HepG2 (cell line): Measurements from ENCODE around the gene TMEM255B. TPM values are rescaled to one million over a fixed set of nuclear protein-coding genes. Genes with fewer than 3 reads are reported as not detected.

Experiments
- ATAC-seq: fragments of 200-7000 bp; cut with Tn5 transposase; 3 replicates; pipeline ENCODE4 v1.9.1; 2020; ENCODE audit warnings: mild to moderate bottlenecking, moderate library complexity
- BruUV-seq: library from RNA; stranded (reverse); fragments of 400-500 nt; replicated peaks from 2 replicates; lab custom pipeline; 2021; lab: Mats Ljungman, UMichigan
- CTCF ChIA-PET: fragments of 300-600 bp; formaldehyde crosslinking; extraction: SDS; loops from one replicate; lab custom pipeline; 2021; ENCODE audit warnings: low total read pairs, inconsistent platforms, low intra/inter-chr PET ratio; lab: Yijun Ruan, JAX
- POLR2A ChIA-PET: fragments of 350-600 bp; sonication (Branson Sonifier 250); formaldehyde crosslinking; loops from one replicate; lab custom pipeline; 2020; ENCODE audit warnings: antibody characterized with exemption, inconsistent platforms; lab: Yijun Ruan, JAX
- DNase-seq: peaks from one replicate; pipeline ENCODE4 v3.0.0-alpha.2; 2015; ENCODE audit warnings: low spot score
- FAIRE-seq: peaks from 3 replicates; lab custom pipeline; 2011; peaks lifted over from hg19 to GRCh38; lab: Jason Lieb, UNC
- H2AFZ ChIP-seq: one replicate; pipeline ENCODE4 v1.6.1; 2011; ENCODE audit warnings: low read length, inconsistent platforms
- H3K27ac ChIP-seq: fragments of 300-600 bp; 3 replicates; pipeline ENCODE4 v1.8.0; 2011; ENCODE audit warnings: mixed run types, mild to moderate bottlenecking, mixed read lengths, low read length, inconsistent platforms; ENCODE audit not compliant: insufficient read depth; ENCODE audit errors: extremely low read length
- H3K27me3 ChIP-seq, 2 experiments: fragments of 200-600 bp in 1 of 2; 2 replicates in 1 of 2; 3 replicates in 1 of 2; pipeline versions ENCODE4 v1.6.0 to v1.8.0; 2011; ENCODE audit warnings: low read length in 2 of 2, mild to moderate bottlenecking in 2 of 2, moderate library complexity in 2 of 2, inconsistent platforms in 1 of 2; ENCODE audit not compliant: insufficient read depth in 2 of 2, control insufficient read depth in 1 of 2
- H3K36me3 ChIP-seq, 2 experiments: fragments of 200-600 bp in 1 of 2; replicated peaks in 1 of 2; 2 replicates in 1 of 2; 3 replicates in 1 of 2; pipeline versions ENCODE4 v1.5.1 to v1.8.0; 2011; ENCODE audit warnings: low read length in 2 of 2, inconsistent platforms in 1 of 2; ENCODE audit not compliant: insufficient read depth in 2 of 2, control insufficient read depth in 1 of 2
- H3K4me1 ChIP-seq: 2 replicates; pipeline ENCODE4 v1.5.1; 2012; ENCODE audit warnings: low read length, inconsistent platforms; ENCODE audit not compliant: insufficient read depth
- H3K4me2 ChIP-seq: 2 replicates; pipeline ENCODE4 v1.6.0; 2011; ENCODE audit warnings: low read depth, low read length, inconsistent platforms
- H3K4me3 ChIP-seq, 3 experiments: fragments of 200-600 bp in 1 of 3; sonication (generic), shearing (Covaris generic) in 1 of 3; replicated peaks in 1 of 3; 2 replicates each; pipeline ENCODE4 v1.5.1; 2011 to 2016; ENCODE audit warnings: low read length in 3 of 3, inconsistent platforms in 2 of 3, low read depth in 2 of 3, mild to moderate bottlenecking in 2 of 3, control low read depth in 1 of 3, mixed read lengths in 1 of 3; ENCODE audit not compliant: insufficient read depth in 1 of 3
- H3K79me2 ChIP-seq: one replicate; pipeline ENCODE4 v1.6.1; 2011; ENCODE audit warnings: low read length, inconsistent platforms; ENCODE audit not compliant: insufficient read depth
- H3K9ac ChIP-seq: 2 replicates; pipeline ENCODE4 v1.6.0; 2011; ENCODE audit warnings: mild to moderate bottlenecking, low read depth, low read length, inconsistent platforms; ENCODE audit not compliant: insufficient read depth
- H3K9me3 ChIP-seq: 2 replicates; pipeline ENCODE4 v1.5.1; 2012; ENCODE audit warnings: mild to moderate bottlenecking, low read length
- H4K20me1 ChIP-seq: 2 replicates; pipeline ENCODE4 v1.6.0; 2011; ENCODE audit warnings: inconsistent platforms, mild to moderate bottlenecking, low read length, moderate library complexity; ENCODE audit not compliant: insufficient read depth
- ARHGAP35 ChIP-seq: sonication (generic); formaldehyde crosslinking; IDR thresholded peaks from 2 replicates; pipeline ENCODE4 v1.9.0; 2022; ENCODE audit warnings: mild to moderate bottlenecking, inconsistent platforms, moderate library complexity, missing genetic modification reagents, borderline replicate concordance
- FOSL2 ChIP-seq: sonication (generic); formaldehyde crosslinking; IDR thresholded peaks from 2 replicates; pipeline ENCODE4 v1.4.0; 2020; ENCODE audit warnings: missing genetic modification reagents
- GATA4 ChIP-seq: sonication (generic); IDR thresholded peaks from 2 replicates; pipeline ENCODE4 v1.6.1; 2016; ENCODE audit warnings: antibody characterized with exemption, low read depth, borderline replicate concordance
- IRF2 ChIP-seq: IDR thresholded peaks from 2 replicates; pipeline ENCODE4 v1.6.1; 2018; ENCODE audit warnings: missing genetic modification reagents, missing compliant biosample characterization
- REXO4 ChIP-seq: sonication (generic); formaldehyde crosslinking; IDR thresholded peaks from 2 replicates; pipeline ENCODE4 v1.8.0; 2022; ENCODE audit warnings: missing genetic modification reagents, mild to moderate bottlenecking, borderline replicate concordance
- ZNF124 ChIP-seq: sonication (generic); formaldehyde crosslinking; IDR thresholded peaks from 2 replicates; pipeline ENCODE4 v1.4.0; 2020; ENCODE audit warnings: missing genetic modification reagents
- ZNF33A ChIP-seq: sonication (generic); formaldehyde crosslinking; IDR thresholded peaks from 2 replicates; pipeline ENCODE4 v1.5.1; 2020; ENCODE audit warnings: missing genetic modification reagents, mild to moderate bottlenecking, moderate library complexity, borderline replicate concordance
- ZNF441 ChIP-seq: sonication (generic); formaldehyde crosslinking; IDR thresholded peaks from 2 replicates; pipeline ENCODE4 v1.7.0; 2021; ENCODE audit warnings: missing genetic modification reagents, borderline replicate concordance
- ZNF781 ChIP-seq: sonication (generic); formaldehyde crosslinking; IDR thresholded peaks from 2 replicates; pipeline ENCODE4 v1.5.1; 2020; ENCODE audit warnings: borderline replicate concordance, mild to moderate bottlenecking, missing genetic modification reagents; ENCODE audit errors: not compliant biosample characterization
- WGBS: methylation state at CpG from one replicate; pipeline ENCODE4 v1.1.6; 2017; ENCODE audit warnings: low lambda C conversion rate; 5-methylcytosine and 5-hydroxymethylcytosine counted together
- in situ Hi-C: cut with HindIII; loops from 2 replicates; pipeline ENCODE4 v1.10.0; 2017; ENCODE audit warnings: low pct_unique_long_range_greater_than_20kb; ENCODE audit not compliant: extremely low pct_ligation_motif_present
- intact Hi-C: fragments of 100-400 bp; cut with micrococcal nuclease; formaldehyde crosslinking; loops from one replicate; pipeline ENCODE4 v1.10.0; 2022; ENCODE audit not compliant: unreplicated experiment
- polyA plus RNA-seq, 8 experiments: library from polyadenylated mRNA; depleted of rRNA in 3 of 8; stranded (reverse) in 7 of 8; unstranded in 1 of 8; fragments of >200 nt; fragmentation: Illumina TruSeq in 4 of 8; extraction: Trizol in 4 of 8; gene quantifications; 2 replicates each; pipeline versions ENCODE4 v1.2.1 to v1.2.3, GENCODE V29; 2011 to 2016; ENCODE audit warnings: low read depth in 4 of 8, missing spikeins in 1 of 8, mixed read lengths in 1 of 8; ENCODE audit not compliant: insufficient read depth in 1 of 8
- total RNA-seq, 5 experiments: library from RNA; depleted of rRNA; stranded (reverse); fragments of >200 nt; fragmentation: Illumina TruSeq; extraction: Trizol; gene quantifications; 2 replicates each; pipeline ENCODE4 v1.2.3, GENCODE V29; 2016; ENCODE audit warnings: low read depth in 1 of 5
- TF ChIP-seq, protein P1 (sequence below): sonication (generic); formaldehyde crosslinking; IDR thresholded peaks from 2 replicates; pipeline ENCODE4 v1.5.0; 2020; ENCODE audit warnings: missing genetic modification reagents, mild to moderate bottlenecking, borderline replicate concordance
- TF ChIP-seq, protein P2 (sequence below): sonication (generic); formaldehyde crosslinking; IDR thresholded peaks from 2 replicates; pipeline ENCODE4 v1.4.0; 2020; ENCODE audit warnings: missing genetic modification reagents, borderline replicate concordance
- TF ChIP-seq, protein P3 (sequence below): sonication (generic); formaldehyde crosslinking; IDR thresholded peaks from 2 replicates; pipeline ENCODE4 v1.4.0; 2020; ENCODE audit warnings: missing genetic modification reagents, mild to moderate bottlenecking, borderline replicate concordance
- TF ChIP-seq, protein P4 (sequence below): sonication (generic); formaldehyde crosslinking; IDR thresholded peaks from 2 replicates; pipeline ENCODE4; 2020; ENCODE audit warnings: missing genetic modification reagents, mild to moderate bottlenecking, borderline replicate concordance
- TF ChIP-seq, protein P5 (sequence below): sonication (generic); formaldehyde crosslinking; IDR thresholded peaks from 2 replicates; pipeline ENCODE4 v1.4.0; 2020; ENCODE audit warnings: missing genetic modification reagents

The TMEM255B gene
- total and polyA plus RNA-seq, 2 of the 13 experiments (the other 11 are each of a cell fraction or from before 2014, with no cell fraction given), result not detected

DNA sequence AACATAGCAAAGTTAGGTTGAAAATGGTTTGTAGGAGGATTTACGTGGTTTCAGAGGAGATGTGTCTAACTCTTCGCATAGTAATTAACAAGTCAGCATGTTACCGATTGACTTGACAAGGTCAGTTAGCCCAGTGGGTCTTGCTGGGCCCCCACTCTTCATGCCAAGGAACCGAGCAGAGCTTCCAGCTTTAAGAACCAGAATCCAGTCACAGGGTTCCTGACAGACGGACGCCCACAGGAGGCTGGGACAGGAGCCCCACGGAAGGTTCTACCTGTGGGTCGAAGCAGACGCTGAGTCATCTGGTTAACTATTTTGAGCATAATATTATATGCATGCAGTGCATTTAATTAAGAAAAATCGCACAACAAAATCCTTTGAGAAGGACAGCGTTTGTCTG lies 3.5 kb downstream of the TMEM255B start:
- BruUV-seq, result no TSS peak
- CTCF ChIA-PET, result no interaction called here
- intact Hi-C loops, result no loop called here
- TF ChIP-seq ZNF33A (CRISPR knock-in tag) (no peak), ZNF124 (CRISPR knock-in tag) (no peak), ARHGAP35 (no peak), ZNF781 (CRISPR knock-in tag) (no peak), GATA4 (no peak), IRF2 (CRISPR knock-in tag) (no peak), ZNF441 (CRISPR knock-in tag) (no peak), REXO4 (CRISPR knock-in tag) (no peak), FOSL2 (CRISPR knock-in tag) (no peak)
- TF ChIP-seq, protein P1, sequence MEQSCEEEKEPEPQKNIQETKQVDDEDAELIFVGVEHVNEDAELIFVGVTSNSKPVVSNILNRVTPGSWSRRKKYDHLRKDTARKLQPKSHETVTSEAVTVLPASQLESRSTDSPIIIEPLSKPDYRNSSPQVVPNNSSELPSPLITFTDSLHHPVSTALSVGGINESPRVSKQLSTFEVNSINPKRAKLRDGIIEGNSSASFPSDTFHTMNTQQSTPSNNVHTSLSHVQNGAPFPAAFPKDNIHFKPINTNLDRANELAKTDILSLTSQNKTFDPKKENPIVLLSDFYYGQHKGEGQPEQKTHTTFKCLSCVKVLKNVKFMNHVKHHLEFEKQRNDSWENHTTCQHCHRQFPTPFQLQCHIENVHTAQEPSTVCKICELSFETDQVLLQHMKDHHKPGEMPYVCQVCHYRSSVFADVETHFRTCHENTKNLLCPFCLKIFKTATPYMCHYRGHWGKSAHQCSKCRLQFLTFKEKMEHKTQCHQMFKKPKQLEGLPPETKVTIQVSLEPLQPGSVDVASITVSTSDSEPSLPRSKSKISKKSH (CRISPR knock-in tag), result no peak
- TF ChIP-seq, protein P2, sequence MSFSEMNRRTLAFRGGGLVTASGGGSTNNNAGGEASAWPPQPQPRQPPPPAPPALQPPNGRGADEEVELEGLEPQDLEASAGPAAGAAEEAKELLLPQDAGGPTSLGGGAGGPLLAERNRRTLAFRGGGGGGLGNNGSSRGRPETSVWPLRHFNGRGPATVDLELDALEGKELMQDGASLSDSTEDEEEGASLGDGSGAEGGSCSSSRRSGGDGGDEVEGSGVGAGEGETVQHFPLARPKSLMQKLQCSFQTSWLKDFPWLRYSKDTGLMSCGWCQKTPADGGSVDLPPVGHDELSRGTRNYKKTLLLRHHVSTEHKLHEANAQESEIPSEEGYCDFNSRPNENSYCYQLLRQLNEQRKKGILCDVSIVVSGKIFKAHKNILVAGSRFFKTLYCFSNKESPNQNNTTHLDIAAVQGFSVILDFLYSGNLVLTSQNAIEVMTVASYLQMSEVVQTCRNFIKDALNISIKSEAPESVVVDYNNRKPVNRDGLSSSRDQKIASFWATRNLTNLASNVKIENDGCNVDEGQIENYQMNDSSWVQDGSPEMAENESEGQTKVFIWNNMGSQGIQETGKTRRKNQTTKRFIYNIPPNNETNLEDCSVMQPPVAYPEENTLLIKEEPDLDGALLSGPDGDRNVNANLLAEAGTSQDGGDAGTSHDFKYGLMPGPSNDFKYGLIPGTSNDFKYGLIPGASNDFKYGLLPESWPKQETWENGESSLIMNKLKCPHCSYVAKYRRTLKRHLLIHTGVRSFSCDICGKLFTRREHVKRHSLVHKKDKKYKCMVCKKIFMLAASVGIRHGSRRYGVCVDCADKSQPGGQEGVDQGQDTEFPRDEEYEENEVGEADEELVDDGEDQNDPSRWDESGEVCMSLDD, result no peak
- TF ChIP-seq, protein P3, sequence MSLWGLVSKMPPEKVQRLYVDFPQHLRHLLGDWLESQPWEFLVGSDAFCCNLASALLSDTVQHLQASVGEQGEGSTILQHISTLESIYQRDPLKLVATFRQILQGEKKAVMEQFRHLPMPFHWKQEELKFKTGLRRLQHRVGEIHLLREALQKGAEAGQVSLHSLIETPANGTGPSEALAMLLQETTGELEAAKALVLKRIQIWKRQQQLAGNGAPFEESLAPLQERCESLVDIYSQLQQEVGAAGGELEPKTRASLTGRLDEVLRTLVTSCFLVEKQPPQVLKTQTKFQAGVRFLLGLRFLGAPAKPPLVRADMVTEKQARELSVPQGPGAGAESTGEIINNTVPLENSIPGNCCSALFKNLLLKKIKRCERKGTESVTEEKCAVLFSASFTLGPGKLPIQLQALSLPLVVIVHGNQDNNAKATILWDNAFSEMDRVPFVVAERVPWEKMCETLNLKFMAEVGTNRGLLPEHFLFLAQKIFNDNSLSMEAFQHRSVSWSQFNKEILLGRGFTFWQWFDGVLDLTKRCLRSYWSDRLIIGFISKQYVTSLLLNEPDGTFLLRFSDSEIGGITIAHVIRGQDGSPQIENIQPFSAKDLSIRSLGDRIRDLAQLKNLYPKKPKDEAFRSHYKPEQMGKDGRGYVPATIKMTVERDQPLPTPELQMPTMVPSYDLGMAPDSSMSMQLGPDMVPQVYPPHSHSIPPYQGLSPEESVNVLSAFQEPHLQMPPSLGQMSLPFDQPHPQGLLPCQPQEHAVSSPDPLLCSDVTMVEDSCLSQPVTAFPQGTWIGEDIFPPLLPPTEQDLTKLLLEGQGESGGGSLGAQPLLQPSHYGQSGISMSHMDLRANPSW (CRISPR knock-in tag), result no peak
- TF ChIP-seq, protein P4, sequence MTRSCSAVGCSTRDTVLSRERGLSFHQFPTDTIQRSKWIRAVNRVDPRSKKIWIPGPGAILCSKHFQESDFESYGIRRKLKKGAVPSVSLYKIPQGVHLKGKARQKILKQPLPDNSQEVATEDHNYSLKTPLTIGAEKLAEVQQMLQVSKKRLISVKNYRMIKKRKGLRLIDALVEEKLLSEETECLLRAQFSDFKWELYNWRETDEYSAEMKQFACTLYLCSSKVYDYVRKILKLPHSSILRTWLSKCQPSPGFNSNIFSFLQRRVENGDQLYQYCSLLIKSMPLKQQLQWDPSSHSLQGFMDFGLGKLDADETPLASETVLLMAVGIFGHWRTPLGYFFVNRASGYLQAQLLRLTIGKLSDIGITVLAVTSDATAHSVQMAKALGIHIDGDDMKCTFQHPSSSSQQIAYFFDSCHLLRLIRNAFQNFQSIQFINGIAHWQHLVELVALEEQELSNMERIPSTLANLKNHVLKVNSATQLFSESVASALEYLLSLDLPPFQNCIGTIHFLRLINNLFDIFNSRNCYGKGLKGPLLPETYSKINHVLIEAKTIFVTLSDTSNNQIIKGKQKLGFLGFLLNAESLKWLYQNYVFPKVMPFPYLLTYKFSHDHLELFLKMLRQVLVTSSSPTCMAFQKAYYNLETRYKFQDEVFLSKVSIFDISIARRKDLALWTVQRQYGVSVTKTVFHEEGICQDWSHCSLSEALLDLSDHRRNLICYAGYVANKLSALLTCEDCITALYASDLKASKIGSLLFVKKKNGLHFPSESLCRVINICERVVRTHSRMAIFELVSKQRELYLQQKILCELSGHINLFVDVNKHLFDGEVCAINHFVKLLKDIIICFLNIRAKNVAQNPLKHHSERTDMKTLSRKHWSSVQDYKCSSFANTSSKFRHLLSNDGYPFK, result no peak
- TF ChIP-seq, protein P5, sequence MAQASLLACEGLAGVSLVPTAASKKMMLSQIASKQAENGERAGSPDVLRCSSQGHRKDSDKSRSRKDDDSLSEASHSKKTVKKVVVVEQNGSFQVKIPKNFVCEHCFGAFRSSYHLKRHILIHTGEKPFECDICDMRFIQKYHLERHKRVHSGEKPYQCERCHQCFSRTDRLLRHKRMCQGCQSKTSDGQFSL (CRISPR knock-in tag), result no peak

More for the DNA sequence above, 3.5 kb downstream of the TMEM255B start:
- no peak overlapping the region for H3K9ac ChIP-seq
- peaks cover 14% of the 10 kb centered on the region for H3K4me1 ChIP-seq
- H3K4me2 ChIP-seq, result no peak overlapping the region
- no peaks in the 10 kb centered on the region for H3K9me3 ChIP-seq
- POLR2A ChIA-PET, result no interaction called here
- ATAC-seq (no peak), DNase-seq (no peak), FAIRE-seq (no peak)
- in situ Hi-C loops, result no loop called here
- no peak overlapping the region for H3K4me3 ChIP-seq
- peaks cover 7 to 91% of the 10 kb centered on the region in 2 experiments for H3K27me3 ChIP-seq
- 16% methylated on average over 10 of the region's 11 CpGs for WGBS
- H4K20me1 ChIP-seq, result no peaks in the 10 kb centered on the region
- H3K79me2 ChIP-seq, result no peaks in the 10 kb centered on the region
- H3K36me3 ChIP-seq, result no peaks in the 10 kb centered on the region
- no peak overlapping the region for H3K27ac ChIP-seq
- no peak overlapping the region for H2AFZ ChIP-seq
